C4-2B (cell line): ENCODE results near the gene CFAP46.

Experiments
- CTCF ChIP-seq: fragments of 450-650 bp; conservative IDR thresholded peaks from 2 replicates; pipeline ENCODE4 v1.5.1; 2017; ENCODE audit warnings: mild to moderate bottlenecking
- ZFX ChIP-seq: fragments of 450-650 bp; IDR thresholded peaks from 2 replicates; pipeline ENCODE4 v1.6.1; 2017

- TF ChIP-seq CTCF = no peak
- no peak for TF ChIP-seq ZFX
Measured at GRCh38 chr10:132914732-132915131, 27.6 kb downstream of the CFAP46 start.
